22Rv1 (cell line): ENCODE measurements around the gene PC.

Experiments used
- H3K27ac ChIP-seq: fragments of 450-650 bp; 2 replicates; pipeline ENCODE4 v1.5.1; 2017
- CTCF ChIP-seq: fragments of 450-650 bp; IDR thresholded peaks from 2 replicates; pipeline ENCODE4 v1.5.1; 2017; ENCODE audit warnings: mild to moderate bottlenecking
- ZFX ChIP-seq: fragments of 450-650 bp; IDR thresholded peaks from 2 replicates; pipeline ENCODE4 v1.6.1; 2017; ENCODE audit warnings: antibody characterized with exemption, borderline replicate concordance

The PC gene

GRCh38 chr11:66868082-66868725, 90.0 kb downstream of the PC start:
- TF ChIP-seq ZFX, result no peak
- TF ChIP-seq CTCF, result no peak
- no peak overlapping the region for H3K27ac ChIP-seq

GRCh38 chr11:66867425-66868040, 90.7 kb downstream of the PC start:
- no peak overlapping the region for H3K27ac ChIP-seq

GRCh38 chr11:66866511-66866986, 91.6 kb downstream of the PC start:
- TF ChIP-seq ZFX, result no peak
- TF ChIP-seq CTCF, result no peak
- no peak overlapping the region for H3K27ac ChIP-seq

More at GRCh38 chr11:66867425-66868040, 90.7 kb downstream of the PC start:
- TF ChIP-seq CTCF, result no peak
- no peak for TF ChIP-seq ZFX

DNA sequence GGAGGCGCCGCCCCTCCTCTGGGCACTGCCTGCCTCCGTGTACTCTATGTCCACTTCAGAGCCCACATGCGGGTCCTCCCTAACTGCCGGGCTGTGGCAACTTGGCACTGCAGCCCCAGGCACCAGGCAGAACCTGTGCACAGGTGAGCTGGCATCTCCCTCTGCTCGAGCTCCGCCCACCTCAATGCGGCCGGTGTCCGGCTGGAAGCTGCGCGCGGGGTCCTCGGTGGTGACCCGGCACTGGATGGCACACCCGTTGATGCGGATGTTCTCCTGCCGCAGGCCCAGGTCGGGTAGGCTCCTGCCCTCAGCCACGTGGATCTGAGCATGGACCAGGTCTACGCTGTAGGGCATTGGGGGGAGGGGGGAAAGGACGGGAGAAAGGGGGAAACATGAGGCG, 92.2 kb downstream of the PC start:
- TF ChIP-seq CTCF (no peak), ZFX (no peak)
- no peak overlapping the region for H3K27ac ChIP-seq

DNA sequence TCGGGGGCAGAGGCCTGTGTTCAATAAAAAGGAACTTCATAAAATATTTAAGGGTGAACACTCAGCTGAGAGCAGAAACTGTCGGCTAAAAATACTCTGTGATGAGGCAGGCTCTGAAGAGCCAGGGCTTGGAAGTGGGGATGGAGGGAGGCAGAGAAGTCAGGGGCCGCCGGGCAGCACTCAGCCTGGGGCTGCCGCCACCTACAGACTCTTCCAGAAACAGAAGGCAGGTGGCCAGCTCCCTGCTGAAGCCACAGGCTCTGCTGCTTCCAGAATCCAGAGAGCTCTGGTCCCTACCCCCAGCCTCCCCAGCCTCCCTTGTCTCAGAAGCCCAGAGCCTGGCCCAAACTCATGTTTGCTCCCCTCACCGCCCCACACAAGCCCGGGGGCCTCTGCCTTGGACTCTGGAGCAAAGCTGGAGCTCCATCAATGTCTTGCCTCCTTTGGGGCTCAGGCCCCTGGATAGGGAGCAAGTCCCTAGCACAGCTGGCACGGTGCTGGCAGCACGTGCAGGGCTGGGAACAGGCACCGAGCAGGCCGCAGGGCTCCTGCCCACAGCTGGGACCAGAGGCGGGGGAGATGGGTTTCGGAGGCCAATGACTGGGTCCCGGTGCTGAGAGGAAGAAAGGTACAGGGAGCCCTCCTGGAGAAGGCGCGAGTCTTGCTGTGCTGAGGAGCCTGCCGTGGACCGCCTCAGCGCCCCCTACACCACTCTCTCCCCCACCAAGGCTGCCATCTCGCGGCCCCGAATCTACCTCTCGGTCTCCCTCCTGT, 93.1 kb downstream of the PC start:
- TF ChIP-seq CTCF (no peak), ZFX (no peak)
- no peak overlapping the region for H3K27ac ChIP-seq

DNA sequence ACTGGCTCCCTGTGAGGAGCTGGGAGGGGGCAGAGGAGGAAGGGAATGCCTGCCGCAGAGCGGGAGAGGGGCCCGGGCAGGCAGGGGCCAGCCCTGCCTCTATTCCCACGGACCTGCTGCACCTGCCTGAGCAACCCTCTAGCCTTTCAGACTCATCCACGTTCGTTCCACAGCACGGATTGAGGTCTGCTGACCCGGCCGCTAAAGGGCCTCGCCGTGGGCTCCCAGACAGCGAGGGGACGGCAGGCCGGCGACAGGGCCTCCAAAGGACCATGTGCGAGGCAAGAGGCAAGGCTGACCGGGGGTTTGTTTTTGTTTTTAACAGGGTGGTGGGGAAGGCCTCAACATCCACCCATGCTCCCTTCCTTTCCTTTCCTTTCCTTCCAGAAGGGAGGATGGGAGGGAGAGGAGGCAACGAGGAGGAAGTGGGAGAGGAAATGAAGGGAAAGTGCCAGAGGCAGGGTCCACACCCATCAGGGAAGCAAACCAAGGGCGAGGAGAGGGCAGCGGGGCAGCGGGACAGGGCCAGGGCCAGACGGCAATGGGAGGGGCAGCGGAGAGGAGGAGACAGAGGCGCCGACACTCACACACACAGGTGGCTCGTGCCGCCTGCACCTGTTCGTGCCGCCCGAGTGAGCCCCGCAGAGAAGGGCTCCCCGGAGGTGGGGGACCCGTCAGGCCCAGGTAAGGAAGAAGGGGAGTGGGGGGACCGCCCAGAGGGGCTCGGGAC, 93.8 kb downstream of the PC start:
- no peak overlapping the region for H3K27ac ChIP-seq

More for the DNA sequence above, 93.8 kb downstream of the PC start:
- TF ChIP-seq CTCF, result no peak
